Pancreas (tissue), 10 donors: Measurements from ENCODE around the gene IGLL5. TPM values are rescaled to one million over a fixed set of nuclear protein-coding genes. Genes with fewer than 3 reads are reported as not detected.
A peak's percentile ranks its signal among the peaks of the same experiment; 100 is the strongest.

Experiments used
- ATAC-seq, 4 donors: fragments of 200-7000 bp; cut with Tn5 transposase; one replicate each; pipeline versions ENCODE4 v1.8.0 to v1.9.1; 2020; ENCODE audit warnings: mild to moderate bottlenecking in 4 of 4, moderate library complexity in 4 of 4
- DNase-seq, 6 donors: peaks; one replicate each; pipeline ENCODE4 v3.0.0-alpha.2; 2020
- FAIRE-seq: peaks from 2 replicates; lab custom pipeline; 2012; peaks lifted over from hg19 to GRCh38; lab: Jason Lieb, UNC
- H3K27ac ChIP-seq, 4 donors: fragments of 200-600 bp; sonication (generic); 1 replicate in 3 of 4; 2 replicates in 1 of 4; pipeline versions ENCODE4 v1.5.0 to v1.8.0; 2020
- H3K27me3 ChIP-seq, 4 donors: fragments of 200-600 bp; one replicate each; pipeline ENCODE4 v1.8.0; 2021
- H3K36me3 ChIP-seq, 3 donors: fragments of 200-600 bp; sonication (generic) in 1 of 3; one replicate each; pipeline versions ENCODE4 v1.5.0 to v1.8.0; 2020 to 2021
- H3K4me1 ChIP-seq, 3 donors: fragments of 200-600 bp; one replicate each; pipeline ENCODE4 v1.8.0; 2021
- H3K4me3 ChIP-seq, 4 donors: fragments of 200-600 bp; sonication (generic) in 2 of 4; one replicate each; pipeline versions ENCODE4 v1.5.0 to v1.8.0; 2020 to 2021
- H3K9me3 ChIP-seq, 4 donors: fragments of 200-600 bp; one replicate each; pipeline ENCODE4 v1.8.0; 2021
- CTCF ChIP-seq, 4 donors: fragments of 200-600 bp; sonication (generic) in 3 of 4; IDR thresholded peaks; one replicate each; pipeline versions ENCODE4 v1.5.0 to v1.8.0; 2021; ENCODE audit warnings: antibody characterized with exemption in 4 of 4
- WGBS, 2 donors: extraction: QIAGEN DNeasy Blood & Tissue Kit; methylation state at CpG; one replicate each; pipeline ENCODE4 v1.1.7; 2013; 5-methylcytosine and 5-hydroxymethylcytosine counted together
- intact Hi-C, 3 donors: fragments of 100-400 bp; cut with DNase I; formaldehyde crosslinking; loops; one replicate each; pipeline versions ENCODE4 v1.11.1 to v1.14.2; 2022
- polyA plus RNA-seq, 2 donors: library from polyadenylated mRNA; stranded (reverse); fragments of 200-250 nt; gene quantifications; one replicate each; pipeline ENCODE4 v1.2.3, GENCODE V29; 2013
- total RNA-seq, 6 donors: library from RNA; stranded (reverse); fragmentation: NEBNext Ultra II Directional in 4 of 6; extraction: Animal tissue kit (Norgen Biotek cat#: 25700) in 4 of 6; gene quantifications; one replicate each; pipeline versions ENCODE4 v1.2.1 to v1.2.4, GENCODE V29; 2021 to 2023
- donor health status: healthy with polysubstance abuse.
- donor health status: DM: no; HTN: no; CAD: no; lungs with moderate emphysema.
- donor health status: DM: no; HTN: no; CAD: no.
- donor health status: control.
- donor health status: control.
- donor health status: Bipolar disorder and iron deficiency.
- donor health status: DM: yes; HTN: yes; CAD: no.
- donor health status: DM: no; HTN: no; CAD: no.
- donor health status: DM: no; HTN: no; CAD: no.
- donor health status: DM: yes; HTN: yes; CAD: no.

IGLL5 gene
- total and polyA plus RNA-seq, 8 donors = 0.23 to 26.3 (median 0.72) TPM; not detected in 3

GRCh38 chr22:22883090-22883727, 4.4 kb upstream of the IGLL5 start:
- no peak for FAIRE-seq
- no peak overlapping the region for H3K4me3 ChIP-seq
- no peaks in the 10 kb centered on the region for H3K27me3 ChIP-seq
- ATAC-seq = no peak
- 71 to 80% methylated on average over 11 of the region's 11 CpGs for WGBS, 2 donors
- no peaks in the 10 kb centered on the region for H3K9me3 ChIP-seq
- intact Hi-C loops = loop anchor here in 1 of 3 donors (10.0 kb wide), 2 partner anchors 198 to 288 kb away; no protein-coding TSS in a partner anchor
- H3K36me3 ChIP-seq = no peaks in the 10 kb centered on the region
- DNase-seq = no peak
- H3K4me1 ChIP-seq = no peaks in the 10 kb centered on the region
- H3K27ac ChIP-seq = no peak overlapping the region
- no peak for TF ChIP-seq CTCF (IDR thresholded peaks at IDR 0.05)

- Histone ChIP-seq H3K36me3 (no peaks in the 10 kb centered on the region), H3K9me3 (no peaks in the 10 kb centered on the region), H3K4me1 (no peaks in the 10 kb centered on the region), H3K4me3 (no peak overlapping the region), H3K27ac (no peak overlapping the region), H3K27me3 (no peaks in the 10 kb centered on the region)
- FAIRE-seq (no peak), DNase-seq (peak in 3 of 6 donors; percentile 25 to 54 (median 35)), ATAC-seq (peak in 3 of 4 donors; percentile 80 to 89 (median 87))
- WGBS, 2 donors = 21 to 28% methylated on average over 3 of the region's 3 CpGs
- intact Hi-C loops = loop anchor here in 1 of 3 donors (10.0 kb wide), 2 partner anchors 199 to 289 kb away; no protein-coding TSS in a partner anchor
- peak in 3 of 4 donors; percentile 34 to 48 (median 40) for TF ChIP-seq CTCF (IDR thresholded peaks at IDR 0.05)
Observed at GRCh38 chr22:22884010-22884887, 3.4 kb upstream of the IGLL5 start.

GRCh38 chr22:22884888-22885840, 2.5 kb upstream of the IGLL5 start:
- no peak for DNase-seq
- TF ChIP-seq CTCF (IDR thresholded peaks at IDR 0.05) = no peak
- no peak overlapping the region for H3K27ac ChIP-seq
- no peaks in the 10 kb centered on the region for H3K27me3 ChIP-seq
- intact Hi-C loops = loop anchor here in 1 of 3 donors (10.0 kb wide), 2 partner anchors 200 to 290 kb away; no protein-coding TSS in a partner anchor
- no peak for ATAC-seq
- FAIRE-seq = no peak
- H3K4me3 ChIP-seq = no peak overlapping the region
- no peaks in the 10 kb centered on the region for H3K36me3 ChIP-seq
- whole genome bisulfite sequencing, 2 donors = 61 to 71% methylated on average over 9 of the region's 9 CpGs
- H3K9me3 ChIP-seq = no peaks in the 10 kb centered on the region
- H3K4me1 ChIP-seq = no peaks in the 10 kb centered on the region

GRCh38 chr22:22886546-22886945, 1.1 kb upstream of the IGLL5 start:
- FAIRE-seq (no peak), DNase-seq (no peak), ATAC-seq (no peak)
- Histone ChIP-seq H3K4me1 (no peaks in the 10 kb centered on the region), H3K9me3 (no peaks in the 10 kb centered on the region), H3K27me3 (no peaks in the 10 kb centered on the region), H3K4me3 (no peak overlapping the region), H3K27ac (no peak overlapping the region), H3K36me3 (no peaks in the 10 kb centered on the region)
- intact Hi-C loops = loop anchor here in 1 of 3 donors (10.0 kb wide), 2 partner anchors 202 to 292 kb away; no protein-coding TSS in a partner anchor
- WGBS, 2 donors = 81 to 93% methylated on average over 4 of the region's 4 CpGs
- no peak for TF ChIP-seq CTCF (IDR thresholded peaks at IDR 0.05)
